ENCODE data around the gene HSPBP1. TPM values are rescaled to one million over a fixed set of nuclear protein-coding genes. Genes with fewer than 3 reads are reported as not detected.

The HSPBP1 gene
- total and polyA plus RNA-seq, 2 donors (not counting 3 experiments of a cell fraction or from before 2014, with no cell fraction given): 30.4 to 47.5 TPM

GRCh38 chr19:55252760-55253663 lies 26.9 kb downstream of the HSPBP1 start:
- no peak for DNase-seq (ENCODE audit: low read depth, low spot score)
- ChIA-PET POLR2A (no interaction called here), CTCF (no interaction called here)
- Histone ChIP-seq H3K4me1 (ENCODE audit: control insufficient read depth, extremely low read depth, insufficient read depth, low read length) (peaks cover 59% of the 10 kb centered on the region), H3K4me2 (ENCODE audit: insufficient read depth, low read length) (no peak overlapping the region), H3K27me3 (ENCODE audit: control insufficient read depth in 2 of 2, insufficient read depth in 2 of 2, low read length in 2 of 2) (no peaks in the 10 kb centered on the region), H3K27ac (ENCODE audit: insufficient read depth, low read depth, low read length) (no peak overlapping the region), H3K9ac (replicated peaks; ENCODE audit: extremely low read depth, insufficient read depth, low read length) (no peak overlapping the region), H3K4me3 (replicated peaks in 1 of 3; ENCODE audit: insufficient read depth in 1 of 3, low read depth in 1 of 3, low read length in 3 of 3) (no peak overlapping the region), H3K9me3 (replicated peaks; ENCODE audit: control insufficient read depth, insufficient read depth, low read length) (no peaks in the 10 kb centered on the region), H3K79me2 (ENCODE audit: control insufficient read depth, insufficient read depth, low read length) (peaks cover 97% of the 10 kb centered on the region), H4K20me1 (replicated peaks; ENCODE audit: control insufficient read depth, extremely low read depth, insufficient read depth, low read length) (no peaks in the 10 kb centered on the region), H2AFZ (ENCODE audit: low read depth, low read length) (no peak overlapping the region), H3K36me3 (ENCODE audit: control insufficient read depth in 2 of 2, extremely low read depth in 1 of 2, insufficient read depth in 2 of 2, low read length in 2 of 2) (peaks cover 0 to 2% of the 10 kb centered on the region in 2 experiments), H3K9me1 (replicated peaks; ENCODE audit: control insufficient read depth, extremely low read depth, insufficient read depth, low read length) (no peaks in the 10 kb centered on the region)
- no peak for TF ChIP-seq POLR2A (IDR thresholded peaks at IDR 0.05; ENCODE audit: low read depth, low read length)
- no peak for TF ChIP-seq POLR2AphosphoS5 (IDR thresholded peaks at IDR 0.05; ENCODE audit: insufficient read depth, low read depth, low read length)
- no peak for TF ChIP-seq CTCF (IDR thresholded peaks at IDR 0.05; ENCODE audit: extremely low read depth in 1 of 2, insufficient read depth in 1 of 2, low read depth in 1 of 2, low read length in 2 of 2)
- TF ChIP-seq MYC (IDR thresholded peaks at IDR 0.05; ENCODE audit: low read depth, low read length): no peak
- dilution Hi-C loops (cut with MboI; ENCODE audit: extremely low pct_ligation_motif_present, low sequenced_read_pairs) (no loop called here), intact Hi-C loops (cut with micrococcal nuclease) (loop anchor here (10.0 kb wide), 1 partner anchor 352 kb away; the partner anchor contains the start of genes ZNF524 and ZNF865)
- no TSS peak for BruUV-seq (replicated peaks)
- FAIRE-seq: no peak
